ENCODE results near the gene WDR70.
"Not testable (repeated sequence)": the region's sequence is repeated elsewhere in the genome, so short reads cannot be mapped to it uniquely, and the experiment has no call there.

WDR70 gene

DNA sequence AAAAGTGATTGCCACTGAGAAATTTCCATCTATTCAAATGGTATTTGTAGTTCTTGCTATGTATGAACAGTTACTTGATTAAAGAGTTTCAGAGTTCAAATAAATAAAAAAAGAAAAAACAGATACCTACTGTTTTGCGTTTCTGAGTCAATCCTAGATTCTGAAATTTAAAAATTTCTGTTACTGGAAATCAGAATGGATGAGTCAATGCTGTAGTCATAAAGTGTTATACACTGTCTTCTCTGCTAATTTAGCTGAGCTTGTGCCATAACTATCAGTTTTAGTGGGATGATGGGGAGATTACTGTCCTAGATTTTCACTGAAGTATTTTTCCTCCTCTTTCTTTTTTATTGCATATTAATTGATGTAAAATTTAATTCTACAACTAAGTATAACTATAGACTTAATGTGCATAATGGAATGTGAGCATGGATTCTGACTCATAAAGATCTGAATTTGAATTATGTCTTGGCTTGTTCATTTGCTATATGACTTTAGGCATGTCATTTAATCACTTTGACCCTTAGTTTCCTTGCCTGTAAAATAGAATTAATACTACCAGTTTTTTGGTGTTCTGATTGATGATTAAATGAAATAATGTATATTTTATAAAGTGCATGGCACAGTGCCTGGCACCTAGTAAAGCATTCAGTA lies 75.4 kb downstream of the WDR70 start:
- not testable (repeated sequence) for DNase-seq

GRCh38 chr5:37463191-37464051 lies 84.3 kb downstream of the WDR70 start:
- not testable (repeated sequence) for DNase-seq

GRCh38 chr5:37464581-37464980 lies 85.5 kb downstream of the WDR70 start:
- not testable (repeated sequence) for DNase-seq

- not testable (repeated sequence) for DNase-seq
These were observed 90.3 kb downstream of the WDR70 start for GRCh38 chr5:37469383-37469782.

- DNase-seq = no peak
These were observed 92.6 kb downstream of the WDR70 start for GRCh38 chr5:37471666-37472197.

- no peak for DNase-seq
These were observed 98.3 kb downstream of the WDR70 start for GRCh38 chr5:37477426-37477825.

GRCh38 chr5:37478121-37478894 lies 99.2 kb downstream of the WDR70 start:
- DNase-seq = no peak

GRCh38 chr5:37481395-37481794 lies 102.3 kb downstream of the WDR70 start:
- not testable (repeated sequence) for DNase-seq

GRCh38 chr5:37490120-37490810 lies 111.1 kb downstream of the WDR70 start:
- no peak for DNase-seq

- DNase-seq = no peak
These were observed 111.8 kb downstream of the WDR70 start for GRCh38 chr5:37490931-37491330.

DNA sequence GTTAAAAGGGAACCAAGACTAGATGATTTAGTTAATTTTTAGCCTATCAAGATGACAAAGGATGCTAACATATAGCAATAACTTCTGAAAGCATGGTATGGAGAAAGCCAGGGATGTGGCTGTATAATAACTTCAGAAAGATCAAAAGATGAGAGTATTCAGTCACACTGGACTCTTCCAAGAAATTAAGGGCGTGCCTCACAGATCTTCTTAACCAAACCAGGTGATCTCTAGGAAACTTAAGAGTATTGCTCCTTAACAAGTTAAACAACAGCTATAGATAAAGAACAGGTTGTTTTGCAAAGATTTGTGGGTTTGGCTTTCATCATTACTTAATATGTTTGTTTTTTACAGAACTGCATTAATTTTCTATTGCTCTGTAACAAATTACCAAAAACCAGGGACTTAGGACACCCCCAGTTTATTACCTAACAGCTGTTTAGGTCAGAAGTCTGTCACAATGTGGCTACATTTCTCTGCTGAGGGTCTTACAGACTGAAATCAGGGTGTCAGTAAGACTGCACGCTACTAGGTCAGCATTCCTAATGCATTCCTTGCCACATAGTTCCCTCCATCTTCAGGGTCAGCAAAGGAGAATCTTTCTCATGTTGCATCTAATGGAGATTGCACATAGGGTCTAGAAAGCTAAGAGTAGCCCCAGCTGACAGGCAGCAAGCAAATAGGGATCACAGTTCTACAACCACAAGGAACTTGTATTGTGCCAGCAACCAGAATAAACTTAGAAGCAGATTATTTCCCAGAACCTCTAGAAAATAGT lies 113.8 kb downstream of the WDR70 start:
- no peak for DNase-seq

DNA sequence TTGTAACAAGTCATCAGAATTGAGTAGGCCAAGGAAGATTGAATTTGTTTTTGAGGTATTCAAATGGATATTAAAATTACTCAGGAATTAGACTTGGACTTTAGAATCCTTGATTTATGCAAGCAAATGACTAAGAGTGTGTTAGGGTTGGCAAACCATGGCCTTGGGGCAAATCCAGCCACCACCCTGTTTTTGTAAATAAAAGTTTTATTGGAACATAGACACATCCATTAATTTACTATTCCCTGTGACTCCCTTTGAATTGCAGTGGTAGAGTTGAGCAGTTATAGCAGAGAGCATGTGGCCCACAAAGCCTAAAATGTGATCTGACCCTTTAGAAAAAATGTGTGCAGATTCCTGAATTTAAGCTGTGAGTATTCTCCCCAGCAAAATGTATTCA lies 115.6 kb downstream of the WDR70 start:
- DNase-seq = no peak

- no peak for DNase-seq
These were observed 116.1 kb downstream of the WDR70 start for GRCh38 chr5:37495210-37495609.

- DNase-seq = no peak
These were observed 116.7 kb downstream of the WDR70 start for GRCh38 chr5:37495668-37496347.

- no peak for DNase-seq
These were observed 117.9 kb downstream of the WDR70 start for GRCh38 chr5:37496902-37497445.

DNA sequence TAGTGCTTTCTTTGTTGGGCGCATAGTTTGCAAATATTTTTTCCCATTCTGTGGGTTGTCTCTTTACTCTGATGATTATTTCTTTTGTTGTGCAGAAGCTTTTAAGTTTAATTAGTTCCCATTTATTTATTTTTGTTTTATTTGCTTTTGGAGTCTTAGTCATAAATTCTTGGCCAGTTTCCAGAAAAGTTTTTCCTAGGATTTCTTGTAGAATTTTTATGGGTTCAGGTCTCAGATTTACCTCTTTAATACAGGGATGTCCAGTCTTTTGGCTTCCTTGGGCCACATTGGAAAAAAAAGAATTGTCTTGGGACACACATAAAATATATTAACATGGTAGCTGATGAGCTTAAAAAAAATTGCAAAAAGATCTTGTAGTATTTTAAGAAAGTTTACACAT lies 122.0 kb downstream of the WDR70 start:
- DNase-seq = no peak

- no peak for DNase-seq
These were observed 127.1 kb downstream of the WDR70 start for GRCh38 chr5:37506241-37506640.

GRCh38 chr5:37506722-37507121 lies 127.6 kb downstream of the WDR70 start:
- DNase-seq = no peak

- DNase-seq = no peak
These were observed 132.5 kb downstream of the WDR70 start for GRCh38 chr5:37511646-37512045.

- DNase-seq = no peak
These were observed 135.8 kb downstream of the WDR70 start for GRCh38 chr5:37514946-37515345.

DNA sequence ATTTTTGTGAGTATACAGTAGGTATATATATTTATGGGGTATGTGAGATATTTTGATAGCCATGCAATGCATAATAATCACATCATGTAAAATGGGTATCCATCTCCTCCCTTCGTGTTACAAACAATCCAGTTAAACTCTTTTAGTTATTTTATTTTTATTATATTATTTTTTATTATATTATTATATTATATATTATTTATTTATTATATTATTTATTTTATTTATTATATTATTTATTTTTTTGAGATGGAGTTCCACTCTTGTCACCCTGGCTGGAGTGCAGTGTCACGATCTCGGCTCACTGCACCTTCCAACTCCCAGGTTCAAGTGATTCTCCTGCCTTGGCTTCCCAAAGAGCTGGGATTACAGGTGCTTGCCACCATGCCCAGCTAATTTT lies 138.6 kb downstream of the WDR70 start:
- DNase-seq = no peak

All from stimulated activated CD4-positive, alpha-beta T cell treated with anti-CD3 and anti-CD28 coated beads, Interleukin-12 subunit alpha, Interleukin-12 subunit beta, amount 100 ng/mL, for 4 hours (primary cell).